CD4-positive, alpha-beta T cell treated with Interferon alpha-2 for 1 hour (primary cell): ENCODE measurements around the gene SLC12A9.
"Not testable (repeated sequence)": the region's sequence is repeated elsewhere in the genome, so short reads cannot be mapped to it uniquely, and the experiment has no call there.

Experiments
- DNase-seq, 2 donors: peaks; one replicate each; pipeline ENCODE4 v3.0.0-alpha.2; 2020 to 2022

The SLC12A9 gene

GRCh38 chr7:100852048-100852872 lies at the start of gene SLC12A9:
TSS of gene SLC12A9 (plus strand) at chr7:100852713. CDS start at chr7:100854198, 1,485 bp downstream.
- peak; percentile 81 to 86 for DNase-seq

GRCh38 chr7:100802951-100803350 lies 49.6 kb upstream of the SLC12A9 start:
- peak in 1 of 2 donors; percentile 15 for DNase-seq

GRCh38 chr7:100803398-100804161 lies 48.9 kb upstream of the SLC12A9 start:
- DNase-seq = peak; percentile 59 to 80

- no peak for DNase-seq
Observed at GRCh38 chr7:100804681-100805431, 47.7 kb upstream of the SLC12A9 start.

GRCh38 chr7:100806276-100806675 lies 46.2 kb upstream of the SLC12A9 start:
- DNase-seq = no peak

GRCh38 chr7:100806883-100807282 lies 45.6 kb upstream of the SLC12A9 start:
- DNase-seq = not testable (repeated sequence)

- DNase-seq = no peak
Observed at GRCh38 chr7:100808354-100808875, 44.1 kb upstream of the SLC12A9 start.

- DNase-seq = no peak
Observed at GRCh38 chr7:100811480-100811879, 41.0 kb upstream of the SLC12A9 start.

- DNase-seq = no peak
Observed at GRCh38 chr7:100812729-100813128, 39.8 kb upstream of the SLC12A9 start.

GRCh38 chr7:100816515-100816914 lies 36.0 kb upstream of the SLC12A9 start:
- not testable (repeated sequence) for DNase-seq

- DNase-seq = no peak
Observed at GRCh38 chr7:100817097-100817496, 35.4 kb upstream of the SLC12A9 start.

GRCh38 chr7:100818366-100818765 lies 34.1 kb upstream of the SLC12A9 start:
- DNase-seq = no peak

GRCh38 chr7:100818825-100819224 lies 33.7 kb upstream of the SLC12A9 start:
- DNase-seq = no peak

GRCh38 chr7:100819586-100819985 lies 32.9 kb upstream of the SLC12A9 start:
- no peak for DNase-seq

GRCh38 chr7:100822236-100823139 lies 30.0 kb upstream of the SLC12A9 start:
- no peak for DNase-seq

GRCh38 chr7:100823140-100823525 lies 29.4 kb upstream of the SLC12A9 start:
- DNase-seq = no peak

GRCh38 chr7:100823534-100823933 lies 29.0 kb upstream of the SLC12A9 start:
- DNase-seq = no peak

- no peak for DNase-seq
Observed at GRCh38 chr7:100824499-100825214, 27.9 kb upstream of the SLC12A9 start.

- DNase-seq = no peak
Observed at GRCh38 chr7:100825215-100825671, 27.3 kb upstream of the SLC12A9 start.

GRCh38 chr7:100825751-100826513 lies 26.6 kb upstream of the SLC12A9 start:
- DNase-seq = no peak
